HepG2 (cell line): Measurements from ENCODE around the gene CYBB. TPM values are rescaled to one million over a fixed set of nuclear protein-coding genes. Genes with fewer than 3 reads are reported as not detected.

Experiments used
- DMAP1 ChIP-seq: IDR thresholded peaks from 2 replicates; pipeline ENCODE4 v1.6.1; 2016
- DNMT3B ChIP-seq: conservative IDR thresholded peaks from 2 replicates; pipeline ENCODE4 v1.6.1; 2016; ENCODE audit warnings: missing biosample characterization, control low read depth
- HDAC1 ChIP-seq: sonication (generic); formaldehyde crosslinking; IDR thresholded peaks from 2 replicates; pipeline ENCODE4 v1.5.1; 2020; ENCODE audit warnings: mild to moderate bottlenecking, missing genetic modification reagents
- HIVEP1 ChIP-seq: sonication (generic); formaldehyde crosslinking; IDR thresholded peaks from 2 replicates; pipeline ENCODE4 v1.4.0; 2020; ENCODE audit warnings: mild to moderate bottlenecking, missing genetic modification reagents
- IRF2 ChIP-seq: IDR thresholded peaks from 2 replicates; pipeline ENCODE4 v1.6.1; 2018; ENCODE audit warnings: missing genetic modification reagents, missing compliant biosample characterization
- KAT8 ChIP-seq: IDR thresholded peaks from 2 replicates; pipeline ENCODE4 v1.6.1; 2016; ENCODE audit warnings: missing genetic modification reagents, missing compliant biosample characterization
- RXRA ChIP-seq: sonication (generic); formaldehyde crosslinking; IDR thresholded peaks from 2 replicates; pipeline ENCODE4 v1.5.1; 2020; ENCODE audit warnings: missing genetic modification reagents
- SAP130 ChIP-seq: IDR thresholded peaks from 2 replicates; pipeline ENCODE4 v1.6.1; 2016; ENCODE audit warnings: low read depth
- SOX13 ChIP-seq, 3 experiments: fragments of 450-650 bp in 1 of 3; sonication (generic) in 1 of 3; formaldehyde crosslinking in 1 of 3; IDR thresholded peaks in 2 of 3; conservative IDR thresholded peaks in 1 of 3; 2 replicates each; pipeline versions ENCODE4 v1.5.0 to v1.6.1; 2016 to 2020; ENCODE audit warnings: antibody characterized with exemption in 1 of 3, mild to moderate bottlenecking in 1 of 3, missing compliant biosample characterization in 1 of 3, missing genetic modification reagents in 1 of 3, moderate library complexity in 1 of 3
- SP5 ChIP-seq: IDR thresholded peaks from 2 replicates; pipeline ENCODE4 v1.6.1; 2016; ENCODE audit warnings: low read depth, borderline replicate concordance
- TAF1 ChIP-seq: sonication (generic); formaldehyde crosslinking; IDR thresholded peaks from 2 replicates; pipeline ENCODE4 v1.4.0; 2020; ENCODE audit warnings: missing genetic modification reagents
- ZBTB21 ChIP-seq: sonication (generic); formaldehyde crosslinking; IDR thresholded peaks from 2 replicates; pipeline ENCODE4 v1.4.0; 2020; ENCODE audit warnings: missing genetic modification reagents
- ZFY ChIP-seq: sonication (generic); formaldehyde crosslinking; IDR thresholded peaks from 2 replicates; pipeline ENCODE4 v1.4.0; 2020; ENCODE audit warnings: missing genetic modification reagents
- ZNF441 ChIP-seq: sonication (generic); formaldehyde crosslinking; IDR thresholded peaks from 2 replicates; pipeline ENCODE4 v1.7.0; 2021; ENCODE audit warnings: missing genetic modification reagents, borderline replicate concordance
- ZNF878 ChIP-seq: sonication (generic); formaldehyde crosslinking; IDR thresholded peaks from 2 replicates; pipeline ENCODE4 v1.8.1; 2023; ENCODE audit warnings: mild to moderate bottlenecking, missing genetic modification reagents, moderate library complexity
- polyA plus RNA-seq, 8 experiments: library from polyadenylated mRNA; depleted of rRNA in 3 of 8; stranded (reverse) in 7 of 8; unstranded in 1 of 8; fragments of >200 nt; fragmentation: Illumina TruSeq in 4 of 8; extraction: Trizol in 4 of 8; gene quantifications; 2 replicates each; pipeline versions ENCODE4 v1.2.1 to v1.2.3, GENCODE V29; 2011 to 2016; ENCODE audit warnings: low read depth in 4 of 8, missing spikeins in 1 of 8, mixed read lengths in 1 of 8; ENCODE audit not compliant: insufficient read depth in 1 of 8
- total RNA-seq, 5 experiments: library from RNA; depleted of rRNA; stranded (reverse); fragments of >200 nt; fragmentation: Illumina TruSeq; extraction: Trizol; gene quantifications; 2 replicates each; pipeline ENCODE4 v1.2.3, GENCODE V29; 2016; ENCODE audit warnings: low read depth in 1 of 5
- TF ChIP-seq, protein P1 (sequence below): IDR thresholded peaks from 2 replicates; pipeline ENCODE4 v1.6.1; 2016; ENCODE audit warnings: missing compliant biosample characterization, missing genetic modification reagents, borderline replicate concordance
- TF ChIP-seq, protein P2 (sequence below): sonication (generic); formaldehyde crosslinking; IDR thresholded peaks from 2 replicates; pipeline ENCODE4 v1.5.1; 2020; ENCODE audit warnings: mild to moderate bottlenecking, missing genetic modification reagents, moderate library complexity
- TF ChIP-seq, protein P3 (sequence below): sonication (generic); formaldehyde crosslinking; IDR thresholded peaks from 2 replicates; pipeline ENCODE4 v1.4.0; 2020; ENCODE audit warnings: mild to moderate bottlenecking, missing genetic modification reagents
- TF ChIP-seq, protein P4 (sequence below): sonication (generic); formaldehyde crosslinking; IDR thresholded peaks from 2 replicates; pipeline ENCODE4 v1.8.0; 2022; ENCODE audit warnings: mild to moderate bottlenecking, missing genetic modification reagents, moderate library complexity
- TF ChIP-seq, protein P5 (sequence below): sonication (generic); formaldehyde crosslinking; IDR thresholded peaks from 2 replicates; pipeline ENCODE4 v1.4.0; 2020; ENCODE audit warnings: missing genetic modification reagents

The CYBB gene
- total and polyA plus RNA-seq, 2 of the 13 experiments (the other 11 are each of a cell fraction or from before 2014, with no cell fraction given) = not detected

DNA sequence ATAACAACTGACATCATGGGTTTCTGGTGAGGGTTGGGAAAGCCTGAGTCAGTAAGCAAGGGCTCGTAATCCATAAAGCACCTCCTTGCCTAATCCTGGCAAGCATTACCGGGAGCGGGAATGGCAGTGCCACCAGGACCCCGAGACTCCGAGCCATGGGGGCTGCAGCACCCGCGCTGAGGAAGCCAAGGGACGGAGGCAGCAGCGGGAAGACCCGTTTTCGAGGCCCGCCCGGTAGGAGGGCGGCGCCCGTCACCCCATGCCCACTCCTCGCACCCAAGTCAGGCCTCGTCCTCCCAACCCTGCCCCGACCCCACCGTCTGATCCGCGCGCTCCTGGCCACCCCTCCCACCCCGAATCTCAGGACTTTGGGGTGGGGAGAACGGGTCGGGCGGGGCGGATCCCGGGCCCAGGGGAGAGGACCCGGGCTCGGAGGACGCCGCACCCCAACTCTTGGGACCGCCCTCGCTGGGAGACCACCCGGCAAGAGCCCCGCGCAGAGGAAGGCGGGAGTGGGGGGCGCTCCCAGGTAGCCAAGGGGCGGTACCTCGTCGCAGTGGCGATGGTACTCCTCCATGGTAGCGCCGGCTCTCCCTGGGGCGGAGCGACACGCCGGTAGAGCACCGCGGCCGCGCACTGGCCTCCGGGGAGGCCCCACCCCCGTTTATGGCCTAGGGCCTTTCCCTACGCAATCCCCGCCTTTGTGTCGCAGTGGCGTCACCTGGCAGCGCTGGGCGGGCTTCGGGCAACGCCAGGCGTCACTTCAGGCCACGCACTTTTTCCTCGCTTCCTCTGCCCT, 67.3 kb downstream of the CYBB start, which contains the start of gene DYNLT3 (continued):
- TF ChIP-seq, protein P1, sequence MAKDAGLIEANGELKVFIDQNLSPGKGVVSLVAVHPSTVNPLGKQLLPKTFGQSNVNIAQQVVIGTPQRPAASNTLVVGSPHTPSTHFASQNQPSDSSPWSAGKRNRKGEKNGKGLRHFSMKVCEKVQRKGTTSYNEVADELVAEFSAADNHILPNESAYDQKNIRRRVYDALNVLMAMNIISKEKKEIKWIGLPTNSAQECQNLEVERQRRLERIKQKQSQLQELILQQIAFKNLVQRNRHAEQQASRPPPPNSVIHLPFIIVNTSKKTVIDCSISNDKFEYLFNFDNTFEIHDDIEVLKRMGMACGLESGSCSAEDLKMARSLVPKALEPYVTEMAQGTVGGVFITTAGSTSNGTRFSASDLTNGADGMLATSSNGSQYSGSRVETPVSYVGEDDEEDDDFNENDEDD (CRISPR knock-in tag) = peak; percentile 58; the same call in 1 of the 2 replicates
- TF ChIP-seq HIVEP1 (CRISPR knock-in tag) (peak; percentile 49; the same call in 1 of the 2 replicates), KAT8 (CRISPR knock-in tag) (0 out of 2 replicates have a peak, but pooled peaks have one; percentile 27), SAP130 (CRISPR knock-in tag) (peak; percentile 54; the same call in 1 of the 2 replicates), ZNF878 (no peak), SOX13 (IDR thresholded peaks at IDR 0.05) (no peak), SOX13 (CRISPR knock-in tag; conservative IDR thresholded peaks at IDR 0.05 in 1 of 2, IDR thresholded peaks at IDR 0.05 in 1 of 2) (no peak), ZNF441 (peak; percentile 46; the same call in 1 of the 2 replicates), RXRA (CRISPR knock-in tag) (0 out of 2 replicates have a peak, but pooled peaks have one; percentile 31), ZBTB21 (peak; percentile 86), ZFY (CRISPR knock-in tag) (peak; percentile 81), DMAP1 (peak; percentile 25; the same call in 1 of the 2 replicates), SP5 (CRISPR knock-in tag) (0 out of 2 replicates have a peak, but pooled peaks have one; percentile 17), IRF2 (CRISPR knock-in tag) (peak; percentile 28; the same call in 1 of the 2 replicates), TAF1 (peak; percentile 31; the same call in 1 of the 2 replicates), DNMT3B (CRISPR knock-in tag) (no peak), HDAC1 (CRISPR knock-in tag) (peak; percentile 44; the same call in 1 of the 2 replicates)
- TF ChIP-seq, protein P2, sequence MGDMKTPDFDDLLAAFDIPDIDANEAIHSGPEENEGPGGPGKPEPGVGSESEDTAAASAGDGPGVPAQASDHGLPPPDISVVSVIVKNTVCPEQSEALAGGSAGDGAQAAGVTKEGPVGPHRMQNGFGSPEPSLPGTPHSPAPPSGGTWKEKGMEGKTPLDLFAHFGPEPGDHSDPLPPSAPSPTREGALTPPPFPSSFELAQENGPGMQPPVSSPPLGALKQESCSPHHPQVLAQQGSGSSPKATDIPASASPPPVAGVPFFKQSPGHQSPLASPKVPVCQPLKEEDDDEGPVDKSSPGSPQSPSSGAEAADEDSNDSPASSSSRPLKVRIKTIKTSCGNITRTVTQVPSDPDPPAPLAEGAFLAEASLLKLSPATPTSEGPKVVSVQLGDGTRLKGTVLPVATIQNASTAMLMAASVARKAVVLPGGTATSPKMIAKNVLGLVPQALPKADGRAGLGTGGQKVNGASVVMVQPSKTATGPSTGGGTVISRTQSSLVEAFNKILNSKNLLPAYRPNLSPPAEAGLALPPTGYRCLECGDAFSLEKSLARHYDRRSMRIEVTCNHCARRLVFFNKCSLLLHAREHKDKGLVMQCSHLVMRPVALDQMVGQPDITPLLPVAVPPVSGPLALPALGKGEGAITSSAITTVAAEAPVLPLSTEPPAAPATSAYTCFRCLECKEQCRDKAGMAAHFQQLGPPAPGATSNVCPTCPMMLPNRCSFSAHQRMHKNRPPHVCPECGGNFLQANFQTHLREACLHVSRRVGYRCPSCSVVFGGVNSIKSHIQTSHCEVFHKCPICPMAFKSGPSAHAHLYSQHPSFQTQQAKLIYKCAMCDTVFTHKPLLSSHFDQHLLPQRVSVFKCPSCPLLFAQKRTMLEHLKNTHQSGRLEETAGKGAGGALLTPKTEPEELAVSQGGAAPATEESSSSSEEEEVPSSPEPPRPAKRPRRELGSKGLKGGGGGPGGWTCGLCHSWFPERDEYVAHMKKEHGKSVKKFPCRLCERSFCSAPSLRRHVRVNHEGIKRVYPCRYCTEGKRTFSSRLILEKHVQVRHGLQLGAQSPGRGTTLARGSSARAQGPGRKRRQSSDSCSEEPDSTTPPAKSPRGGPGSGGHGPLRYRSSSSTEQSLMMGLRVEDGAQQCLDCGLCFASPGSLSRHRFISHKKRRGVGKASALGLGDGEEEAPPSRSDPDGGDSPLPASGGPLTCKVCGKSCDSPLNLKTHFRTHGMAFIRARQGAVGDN (CRISPR knock-in tag) = peak; percentile 85
- TF ChIP-seq, protein P3, sequence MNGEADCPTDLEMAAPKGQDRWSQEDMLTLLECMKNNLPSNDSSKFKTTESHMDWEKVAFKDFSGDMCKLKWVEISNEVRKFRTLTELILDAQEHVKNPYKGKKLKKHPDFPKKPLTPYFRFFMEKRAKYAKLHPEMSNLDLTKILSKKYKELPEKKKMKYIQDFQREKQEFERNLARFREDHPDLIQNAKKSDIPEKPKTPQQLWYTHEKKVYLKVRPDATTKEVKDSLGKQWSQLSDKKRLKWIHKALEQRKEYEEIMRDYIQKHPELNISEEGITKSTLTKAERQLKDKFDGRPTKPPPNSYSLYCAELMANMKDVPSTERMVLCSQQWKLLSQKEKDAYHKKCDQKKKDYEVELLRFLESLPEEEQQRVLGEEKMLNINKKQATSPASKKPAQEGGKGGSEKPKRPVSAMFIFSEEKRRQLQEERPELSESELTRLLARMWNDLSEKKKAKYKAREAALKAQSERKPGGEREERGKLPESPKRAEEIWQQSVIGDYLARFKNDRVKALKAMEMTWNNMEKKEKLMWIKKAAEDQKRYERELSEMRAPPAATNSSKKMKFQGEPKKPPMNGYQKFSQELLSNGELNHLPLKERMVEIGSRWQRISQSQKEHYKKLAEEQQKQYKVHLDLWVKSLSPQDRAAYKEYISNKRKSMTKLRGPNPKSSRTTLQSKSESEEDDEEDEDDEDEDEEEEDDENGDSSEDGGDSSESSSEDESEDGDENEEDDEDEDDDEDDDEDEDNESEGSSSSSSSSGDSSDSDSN = peak; percentile 36
- TF ChIP-seq, protein P4, sequence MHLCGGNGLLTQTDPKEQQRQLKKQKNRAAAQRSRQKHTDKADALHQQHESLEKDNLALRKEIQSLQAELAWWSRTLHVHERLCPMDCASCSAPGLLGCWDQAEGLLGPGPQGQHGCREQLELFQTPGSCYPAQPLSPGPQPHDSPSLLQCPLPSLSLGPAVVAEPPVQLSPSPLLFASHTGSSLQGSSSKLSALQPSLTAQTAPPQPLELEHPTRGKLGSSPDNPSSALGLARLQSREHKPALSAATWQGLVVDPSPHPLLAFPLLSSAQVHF (CRISPR knock-in tag) = no peak
- TF ChIP-seq, protein P5, sequence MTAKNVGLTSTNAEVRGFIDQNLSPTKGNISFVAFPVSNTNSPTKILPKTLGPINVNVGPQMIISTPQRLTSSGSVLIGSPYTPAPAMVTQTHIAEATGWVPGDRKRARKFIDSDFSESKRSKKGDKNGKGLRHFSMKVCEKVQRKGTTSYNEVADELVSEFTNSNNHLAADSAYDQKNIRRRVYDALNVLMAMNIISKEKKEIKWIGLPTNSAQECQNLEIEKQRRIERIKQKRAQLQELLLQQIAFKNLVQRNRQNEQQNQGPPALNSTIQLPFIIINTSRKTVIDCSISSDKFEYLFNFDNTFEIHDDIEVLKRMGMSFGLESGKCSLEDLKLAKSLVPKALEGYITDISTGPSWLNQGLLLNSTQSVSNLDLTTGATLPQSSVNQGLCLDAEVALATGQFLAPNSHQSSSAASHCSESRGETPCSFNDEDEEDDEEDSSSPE = peak; percentile 48
